NCI-H146 (cell line): ENCODE data around the gene MERTK.
"Not testable (repeated sequence)": the region's sequence is repeated elsewhere in the genome, so short reads cannot be mapped to it uniquely, and the experiment has no call there.

Source experiments
- DNase-seq: peaks from one replicate; lab custom pipeline; 2025; lab: John Stamatoyannopoulos, UW

Gene MERTK

GRCh38 chr2:112012556-112012955 is 114.1 kb downstream of the MERTK start:
- DNase-seq: no peak

DNA sequence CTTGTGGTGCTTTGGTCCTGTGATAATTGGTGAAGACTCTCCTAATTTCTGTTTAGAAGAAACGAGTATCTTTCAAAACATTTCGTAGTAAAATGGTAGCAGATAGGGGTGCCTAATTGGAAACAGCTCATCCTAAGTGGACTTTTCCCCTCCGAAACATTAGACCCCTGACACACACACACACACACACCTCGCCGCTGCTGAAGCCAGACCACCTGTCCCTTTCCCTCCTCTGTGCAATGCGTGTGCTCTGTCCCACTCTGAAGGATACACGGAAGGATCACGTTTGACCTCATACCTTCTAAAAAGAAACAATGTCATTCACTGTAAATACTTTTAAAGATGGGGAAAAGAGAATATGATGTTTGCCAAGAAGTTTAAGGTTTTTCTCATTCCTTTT is 120.4 kb downstream of the MERTK start:
- no peak for DNase-seq

DNA sequence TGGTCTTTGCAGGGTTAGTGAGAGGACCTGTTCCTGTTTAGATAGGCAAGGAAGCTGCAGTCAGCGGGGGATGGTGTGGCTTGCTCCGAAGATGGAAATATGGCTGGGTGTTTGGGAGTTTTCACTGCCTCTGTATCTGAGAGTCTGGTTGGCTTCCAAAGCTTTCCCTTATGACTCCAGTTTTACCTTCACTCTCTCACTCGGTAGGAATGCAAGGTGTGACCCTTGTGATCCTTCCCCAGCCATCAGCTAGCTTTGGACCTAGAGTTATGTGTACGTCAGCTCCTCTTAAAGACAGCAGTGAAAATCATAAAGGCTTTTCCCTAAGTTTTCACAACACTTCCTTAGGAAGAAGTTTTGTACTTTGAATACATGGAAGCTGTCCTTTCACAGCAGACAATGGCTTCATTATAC is 121.2 kb downstream of the MERTK start:
- no peak for DNase-seq

DNA sequence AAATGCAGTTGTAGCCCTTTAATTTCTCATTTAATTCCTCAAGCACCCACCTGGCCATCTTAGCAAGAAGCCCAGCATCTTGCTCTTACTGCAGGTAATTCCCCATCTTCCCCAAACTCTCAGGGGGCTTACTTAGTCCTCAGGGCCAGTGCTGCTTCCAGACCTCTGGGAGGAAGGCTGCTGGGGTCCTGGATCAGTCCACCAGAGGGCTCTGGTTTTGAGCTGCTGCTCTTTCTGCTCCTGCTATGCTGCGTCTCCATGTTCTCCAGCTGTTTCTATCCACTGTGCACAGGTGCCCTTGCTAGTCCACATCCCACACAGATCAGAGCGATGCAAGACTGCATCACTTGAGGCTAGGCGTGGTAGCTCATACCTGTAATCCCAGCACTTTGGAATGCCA is 122.2 kb downstream of the MERTK start:
- DNase-seq: no peak

DNA sequence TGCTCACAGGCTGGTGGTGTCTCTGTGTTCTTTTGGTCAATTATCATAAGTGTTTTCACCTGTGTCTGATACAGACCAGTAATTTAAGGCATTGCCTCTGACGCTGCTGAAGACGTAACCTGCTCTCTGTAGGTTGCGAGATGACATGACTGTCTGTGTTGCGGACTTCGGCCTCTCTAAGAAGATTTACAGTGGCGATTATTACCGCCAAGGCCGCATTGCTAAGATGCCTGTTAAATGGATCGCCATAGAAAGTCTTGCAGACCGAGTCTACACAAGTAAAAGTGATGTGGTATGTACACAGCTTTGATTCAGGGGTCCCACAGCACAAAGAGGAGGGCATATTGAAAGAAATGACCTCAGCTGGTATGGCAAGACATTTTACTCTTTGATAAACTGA is 122.9 kb downstream of the MERTK start:
- DNase-seq: no peak

- DNase-seq: peak; percentile 18
These were observed 123.4 kb downstream of the MERTK start for GRCh38 chr2:112021781-112022231.

DNA sequence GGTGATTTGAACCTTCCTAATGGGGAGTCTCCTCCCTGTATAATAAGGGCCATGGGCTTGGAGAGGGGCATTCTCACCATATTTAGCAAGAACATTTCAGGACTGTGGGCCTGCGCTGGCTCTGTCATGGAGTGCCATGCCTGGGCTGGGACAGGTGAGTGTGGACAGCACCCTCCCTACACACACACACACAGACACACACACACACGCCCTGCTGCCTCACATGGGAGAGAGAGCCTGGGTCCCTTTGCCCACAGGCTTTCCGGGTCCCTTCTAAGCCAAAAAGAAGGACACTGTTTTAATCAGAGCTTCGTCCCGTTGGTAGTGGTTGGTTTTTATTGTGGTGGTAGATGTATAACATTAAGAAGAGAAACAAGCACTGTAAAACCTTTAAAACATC is 125.3 kb downstream of the MERTK start:
- no peak for DNase-seq

GRCh38 chr2:112024231-112024630 is 125.8 kb downstream of the MERTK start:
- no peak for DNase-seq

GRCh38 chr2:112024896-112025491 is 126.6 kb downstream of the MERTK start:
- DNase-seq: no peak

DNA sequence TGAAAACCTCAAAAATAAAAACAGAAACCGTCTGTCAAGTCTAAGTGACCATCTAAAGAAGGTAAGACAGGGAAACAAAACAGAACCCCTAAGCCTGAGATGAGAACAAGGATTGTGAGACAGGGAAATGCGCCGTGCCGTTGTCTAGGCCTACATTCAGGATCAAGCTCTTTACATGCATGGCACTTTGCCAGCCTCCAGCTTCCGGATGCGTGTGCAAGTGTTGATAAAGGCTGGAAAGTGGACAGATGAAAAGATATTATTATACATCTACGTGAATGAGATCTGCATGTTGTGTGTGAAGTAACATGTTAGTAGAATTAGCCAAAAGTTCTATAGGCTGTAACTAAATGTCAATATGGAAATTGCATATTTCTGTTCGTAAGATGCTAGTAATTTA is 128.1 kb downstream of the MERTK start:
- DNase-seq: peak; percentile 8

GRCh38 chr2:112027767-112028166 is 129.4 kb downstream of the MERTK start:
- no peak for DNase-seq

GRCh38 chr2:112029164-112029563 is 130.8 kb downstream of the MERTK start:
- DNase-seq: no peak

DNA sequence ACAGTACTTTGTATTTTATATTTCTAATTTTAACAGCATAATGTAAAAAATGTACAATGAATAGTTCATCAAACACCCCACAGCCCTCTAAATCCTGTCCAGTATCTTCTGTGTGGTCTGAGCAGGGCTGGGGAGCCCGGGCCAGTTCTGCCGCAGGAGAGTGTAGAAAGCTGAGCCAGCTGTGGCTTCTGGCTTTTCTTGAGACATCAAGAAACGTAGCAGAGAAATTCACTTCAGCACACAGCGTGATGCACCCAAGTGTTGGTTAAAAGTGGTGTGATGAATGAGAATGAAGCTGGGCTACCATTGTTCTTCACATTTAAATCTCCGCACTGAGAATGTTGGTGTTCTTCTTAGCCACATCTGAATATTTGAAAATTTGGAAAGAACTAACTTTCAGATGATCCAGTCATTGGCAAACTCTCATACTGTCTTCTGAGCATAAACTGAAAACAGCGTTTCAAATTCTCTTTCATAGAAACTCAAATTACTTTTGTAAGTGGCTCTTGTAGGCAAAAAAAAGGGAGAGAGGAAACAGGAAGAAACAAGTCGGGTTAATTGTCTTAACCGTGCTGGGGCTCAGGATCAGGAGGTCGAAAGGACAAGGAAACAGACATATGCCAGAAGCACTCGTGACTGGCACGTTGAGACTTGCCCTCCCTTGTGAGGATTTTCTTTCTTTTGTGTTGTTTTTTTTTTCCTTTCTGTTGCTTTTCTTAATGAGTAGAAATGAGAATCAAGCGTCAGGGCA is 133.2 kb downstream of the MERTK start:
- no peak for DNase-seq

GRCh38 chr2:112032224-112032586 is 133.8 kb downstream of the MERTK start:
- DNase-seq: no peak

DNA sequence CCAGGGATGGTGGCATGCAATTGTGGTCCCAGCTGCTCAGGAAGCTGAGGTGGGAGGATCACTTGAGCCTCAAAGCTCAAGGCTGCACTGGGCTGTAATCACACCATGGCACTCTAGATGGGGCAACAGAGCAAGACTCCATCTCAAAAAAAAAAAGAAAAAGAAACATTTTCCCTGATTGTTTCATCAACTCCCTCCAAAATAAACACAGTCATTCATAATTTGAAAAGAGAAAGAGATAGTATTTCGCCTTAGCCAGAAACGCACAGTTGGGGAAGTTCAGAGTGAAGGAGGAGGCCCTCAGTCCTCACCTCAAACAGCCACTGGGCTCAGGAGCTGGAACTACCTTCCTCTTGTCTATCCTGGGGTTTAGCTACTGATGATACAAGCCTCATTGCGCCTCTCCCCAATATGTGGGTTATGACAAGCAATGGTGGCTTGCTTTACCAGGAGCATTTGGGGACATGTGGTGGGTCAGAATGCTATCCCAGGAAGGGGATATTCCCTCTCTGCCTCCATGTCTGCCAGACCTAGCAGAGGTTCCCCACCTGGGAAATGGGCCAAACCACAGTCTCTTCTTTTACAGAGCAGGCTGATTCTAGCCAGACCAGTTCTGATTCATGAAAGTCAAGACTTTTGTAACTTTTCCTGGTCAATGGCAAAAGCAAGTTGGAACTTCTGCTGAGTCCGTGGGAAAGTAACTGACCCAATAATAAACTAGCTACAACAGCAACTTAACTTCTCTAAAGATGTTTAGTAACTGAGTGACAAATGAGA is 134.5 kb downstream of the MERTK start:
- DNase-seq: no peak

DNA sequence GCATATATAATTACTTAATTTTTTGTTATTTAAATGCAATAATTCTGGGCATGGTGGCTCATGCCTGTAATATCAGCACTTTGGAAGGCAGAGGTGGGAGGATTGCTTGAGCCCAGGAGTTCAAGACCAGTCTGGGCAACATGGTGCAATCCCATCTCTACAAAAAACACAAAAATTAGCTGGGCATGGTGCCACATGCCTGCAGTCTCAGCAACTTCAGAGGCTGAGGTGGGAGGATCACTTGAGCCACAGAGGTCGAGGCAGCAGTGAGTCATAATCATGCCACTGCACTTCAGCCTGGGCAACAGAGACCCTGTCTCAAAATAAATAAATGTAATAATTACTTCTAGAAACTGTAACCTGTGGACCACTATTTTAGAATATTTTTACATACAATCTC is 135.2 kb downstream of the MERTK start:
- DNase-seq: no peak

DNA sequence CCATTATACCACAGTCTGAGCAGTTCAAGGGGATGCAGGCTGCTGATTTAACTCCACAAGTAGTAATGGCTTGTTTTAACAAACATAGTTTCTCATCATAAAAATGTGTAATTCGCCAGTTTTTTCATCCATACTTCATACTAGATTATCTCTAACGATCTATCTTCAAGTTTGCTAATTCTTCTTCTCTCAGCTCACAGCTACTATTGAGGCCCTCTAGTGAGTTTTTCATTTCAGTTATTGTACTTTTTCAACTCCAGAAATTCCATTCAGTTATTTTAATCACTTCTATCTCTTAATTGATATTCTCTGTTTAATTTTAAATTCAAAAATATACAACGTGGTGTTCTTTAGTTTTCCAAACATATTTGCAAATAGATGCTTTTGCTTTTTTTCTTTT is 136.5 kb downstream of the MERTK start:
- no peak for DNase-seq

DNA sequence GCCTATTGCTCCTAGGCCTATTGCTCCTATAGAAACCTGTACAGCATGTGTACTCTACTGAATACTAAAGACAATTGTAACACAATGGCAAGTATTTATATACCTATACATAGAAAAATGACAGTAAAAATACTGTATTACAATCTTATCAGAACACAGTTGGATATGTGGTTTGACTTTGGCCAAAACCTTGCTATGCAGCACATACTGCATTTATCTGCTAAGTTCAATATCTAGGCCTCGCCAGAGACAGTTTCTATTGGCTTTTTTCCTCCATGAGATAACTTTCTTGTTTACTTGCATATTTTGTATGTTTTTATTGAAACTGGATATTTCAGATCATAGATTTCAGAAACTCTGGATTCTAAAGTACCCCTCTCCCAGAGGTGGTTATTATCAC is 137.4 kb downstream of the MERTK start:
- peak; percentile 15 for DNase-seq

DNA sequence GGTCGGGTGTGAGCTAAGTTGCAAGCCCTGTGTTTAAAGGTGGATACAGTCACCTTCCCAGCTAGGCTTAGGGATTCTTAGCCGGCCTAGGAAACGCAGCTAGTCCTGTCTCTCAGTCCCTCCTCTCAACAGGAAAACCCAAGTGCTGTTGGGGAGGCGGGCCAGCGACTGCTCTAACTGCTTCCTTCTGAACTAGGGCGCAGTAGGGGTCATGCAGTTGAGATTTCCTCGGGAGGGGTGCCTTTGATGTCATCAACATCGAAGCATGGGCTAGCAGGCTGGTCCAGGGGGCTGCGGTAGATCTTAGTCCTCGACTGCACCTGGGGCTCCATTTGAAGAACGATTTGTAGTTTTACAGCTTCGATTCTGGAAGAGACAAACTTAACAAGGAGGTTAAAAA is 141.1 kb downstream of the MERTK start:
- DNase-seq: not testable (repeated sequence)

DNA sequence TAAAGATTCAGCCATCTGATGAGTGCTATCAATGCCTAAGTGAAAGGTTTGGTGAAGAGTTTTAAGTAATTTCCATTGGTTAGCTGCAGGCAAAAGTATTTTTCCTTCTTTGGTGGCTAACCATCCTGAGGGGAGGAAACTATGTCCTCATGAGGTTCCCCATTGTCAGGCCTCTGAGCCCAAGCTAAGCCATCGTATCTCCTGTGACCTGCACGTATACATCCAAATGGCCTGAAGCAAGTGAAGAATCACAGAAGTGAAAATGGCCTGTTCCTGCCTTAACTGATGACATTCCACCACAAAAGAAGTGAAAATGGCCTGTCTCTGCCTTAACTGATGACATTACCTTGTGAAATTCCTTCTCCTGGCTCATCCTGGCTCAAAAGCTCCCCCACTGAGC is 141.7 kb downstream of the MERTK start:
- DNase-seq: not testable (repeated sequence)

- DNase-seq: not testable (repeated sequence)
These were observed 143.1 kb downstream of the MERTK start for GRCh38 chr2:112041460-112041859.

DNA sequence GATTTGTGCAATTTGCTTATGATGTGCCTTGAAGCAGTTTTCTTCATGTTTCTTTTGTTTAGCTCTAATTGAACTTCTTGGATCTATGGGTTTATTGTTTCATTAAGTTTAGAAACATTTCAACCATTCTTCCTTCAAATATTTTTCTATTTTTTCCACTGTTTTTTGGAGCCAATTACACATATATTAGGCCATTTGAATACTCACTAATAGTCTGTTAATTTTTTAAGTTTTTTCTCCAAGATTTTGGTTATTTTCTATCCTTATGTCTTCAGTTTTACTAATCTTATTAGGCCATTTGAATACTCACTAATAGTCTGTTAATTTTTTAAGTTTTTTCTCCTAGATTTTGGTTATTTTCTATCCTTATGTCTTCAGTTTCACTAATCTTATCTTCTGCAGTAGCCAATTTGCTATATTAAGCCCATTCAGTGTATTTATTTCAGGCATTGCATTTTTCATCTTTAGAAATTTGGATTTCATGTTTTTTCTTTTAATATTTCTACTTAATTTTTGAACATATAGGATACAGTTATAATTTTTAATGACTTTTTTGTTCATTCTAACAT is 147.1 kb downstream of the MERTK start:
- DNase-seq: no peak

- DNase-seq: no peak
These were observed 147.8 kb downstream of the MERTK start for GRCh38 chr2:112046231-112046630.
